Testis (tissue), 2 donors: Measurements from ENCODE around the gene ZNF154.
A peak's percentile ranks its signal among the peaks of the same experiment; 100 is the strongest.
"Not testable (repeated sequence)": the region's sequence is repeated elsewhere in the genome, so short reads cannot be mapped to it uniquely, and the experiment has no call there.

Experiments used
- CTCF ChIP-seq, 3 experiments: fragments of 450-650 bp in 2 of 3; fragments of 200-600 bp in 1 of 3; sonication (generic) in 1 of 3; IDR thresholded peaks; one replicate each; pipeline ENCODE4 v1.5.1; 2016 to 2019; ENCODE audit warnings: antibody characterized with exemption in 3 of 3, mild to moderate bottlenecking in 2 of 3, moderate library complexity in 1 of 3
- POLR2A ChIP-seq: fragments of 450-650 bp; IDR thresholded peaks from one replicate; pipeline ENCODE4 v1.6.1; 2017; ENCODE audit warnings: antibody characterized with exemption, mild to moderate bottlenecking, moderate library complexity

DNA sequence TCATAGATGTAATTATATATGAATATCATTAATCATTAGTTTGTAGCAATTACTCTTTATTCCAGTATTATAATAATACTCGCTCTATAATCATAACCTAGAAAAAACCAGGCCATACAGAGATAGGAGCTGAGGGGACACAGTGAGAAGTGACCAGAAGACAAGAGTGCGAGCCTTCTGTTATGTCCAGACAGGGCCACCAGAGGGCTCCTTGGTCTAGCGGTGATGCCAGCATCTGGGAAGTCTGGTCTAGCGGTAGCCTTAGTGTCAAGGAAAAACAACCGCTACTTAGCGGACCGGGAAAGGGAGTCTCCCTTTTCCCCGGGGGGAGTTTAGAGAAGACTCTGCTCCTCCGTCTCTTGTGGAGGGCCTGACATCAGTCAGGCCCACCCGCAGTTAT is 29.3 kb upstream of the ZNF154 start:
- TF ChIP-seq CTCF (IDR thresholded peaks at IDR 0.05): peak in 2 of 3 experiments; percentile 37 to 51
- not testable (repeated sequence) for TF ChIP-seq POLR2A
